GM23248 (cell line): Measurements from ENCODE around the gene ZNF213.

Source experiments
- EZH2 ChIP-seq: fragments of 200-600 bp; sonication (generic); IDR thresholded peaks from 2 replicates; pipeline ENCODE4 v1.6.1; 2018; ENCODE audit warnings: antibody characterized with exemption, mild to moderate bottlenecking; ENCODE audit not compliant: insufficient read depth, poor library complexity, severe bottlenecking
- EZH2phosphoT487 ChIP-seq: fragments of 200-600 bp; sonication (generic); IDR thresholded peaks from 2 replicates; pipeline ENCODE4 v1.6.1; 2018; ENCODE audit warnings: antibody characterized with exemption, moderate library complexity, mild to moderate bottlenecking, low read depth; ENCODE audit not compliant: insufficient read depth

GRCh38 chr16:3085868-3086595, 48.8 kb upstream of the ZNF213 start:
- TF ChIP-seq EZH2 (no peak), EZH2phosphoT487 (no peak)
